HL-60/S4 (cell line): ENCODE results near the gene UBR2.

Experiments used
- in situ Hi-C: fragments of 300-500 bp; cut with MboI; formaldehyde crosslinking; loops from 2 replicates; pipeline ENCODE4 v1.14.3; 2022; ENCODE audit warnings: low sequenced_read_pairs

Gene UBR2

DNA sequence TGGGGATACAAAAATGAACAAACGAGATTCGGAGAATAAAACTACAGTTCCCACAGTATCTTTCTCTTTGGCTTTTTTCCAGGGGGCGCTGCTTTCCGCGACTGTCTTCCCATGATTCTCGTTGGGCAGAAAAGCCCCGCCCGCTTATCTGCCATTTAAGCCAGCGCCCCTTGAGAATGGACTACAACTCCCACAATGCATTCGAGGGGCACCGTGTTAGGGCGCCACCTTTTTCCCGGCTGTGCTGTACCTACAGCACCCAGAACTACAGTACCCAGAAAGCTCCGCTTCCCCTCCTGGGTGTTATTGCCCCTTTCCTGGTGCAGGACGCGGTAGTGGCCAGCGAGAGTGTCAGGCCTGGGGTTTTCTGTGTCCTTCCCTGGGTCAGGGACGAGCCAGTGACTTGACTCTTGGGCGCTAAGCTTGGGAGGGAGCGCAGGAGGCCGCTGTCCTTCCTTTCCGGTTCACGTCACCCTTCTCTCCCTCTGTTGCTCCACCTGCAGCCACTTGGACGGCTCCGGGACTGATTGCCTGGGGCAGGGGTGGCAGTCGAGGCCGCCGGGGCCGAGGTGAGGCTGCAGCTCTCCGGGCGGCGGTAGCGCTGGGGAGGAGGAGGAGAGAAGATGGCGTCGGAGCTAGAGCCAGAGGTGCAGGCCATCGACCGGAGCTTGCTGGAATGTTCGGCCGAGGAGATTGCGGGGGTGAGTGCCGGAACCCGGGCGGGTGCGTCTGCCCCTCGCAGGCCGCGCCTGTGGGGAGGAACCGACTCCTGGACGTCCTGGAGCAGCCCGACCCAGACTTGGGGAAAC is at the start of gene UBR2:
Gene UBR2, plus strand, starts transcription at position 333 of the 809 bp plus-strand sequence. Its CDS starts 291 bp downstream, at position 624.
- in situ Hi-C loops: no loop called here

DNA sequence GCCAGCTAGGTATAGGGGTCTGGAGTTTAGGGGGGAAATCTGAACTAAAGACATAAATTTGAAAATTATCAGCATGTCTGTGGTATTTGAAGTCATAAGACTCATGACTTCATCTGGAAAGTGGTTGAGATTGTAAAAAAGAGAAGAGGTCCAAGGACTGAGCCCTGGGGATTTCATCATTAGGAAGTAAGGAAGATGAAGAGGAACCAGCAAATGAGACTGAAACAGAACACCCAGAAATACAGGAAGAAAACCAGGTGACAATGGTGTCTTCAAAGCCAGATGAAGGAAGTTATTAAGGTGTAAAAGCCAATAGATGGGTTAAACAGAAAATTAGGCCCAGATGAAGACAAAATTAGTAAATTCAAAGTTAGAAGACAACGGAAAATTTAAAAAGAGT is 49.1 kb upstream of the UBR2 start:
- in situ Hi-C loops: no loop called here

DNA sequence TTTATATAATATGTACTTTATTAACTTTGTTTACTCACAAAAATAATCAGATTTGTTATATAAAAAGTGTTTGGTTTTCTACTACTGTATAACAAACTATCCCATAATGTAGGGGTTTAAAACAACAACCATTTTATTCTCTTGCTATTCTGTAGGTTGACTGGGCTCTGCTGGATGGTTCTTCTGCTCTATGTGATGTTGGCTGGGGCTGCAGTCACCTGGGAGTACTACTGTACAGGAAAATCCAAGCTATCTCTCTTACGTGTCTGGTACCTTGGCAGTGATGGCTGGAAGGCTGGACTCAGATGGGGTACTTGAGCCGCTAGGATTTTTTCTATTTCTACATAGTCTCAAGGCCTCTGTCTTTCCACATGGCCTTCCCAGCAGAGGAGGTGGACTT is 44.0 kb upstream of the UBR2 start:
- in situ Hi-C loops: no loop called here

DNA sequence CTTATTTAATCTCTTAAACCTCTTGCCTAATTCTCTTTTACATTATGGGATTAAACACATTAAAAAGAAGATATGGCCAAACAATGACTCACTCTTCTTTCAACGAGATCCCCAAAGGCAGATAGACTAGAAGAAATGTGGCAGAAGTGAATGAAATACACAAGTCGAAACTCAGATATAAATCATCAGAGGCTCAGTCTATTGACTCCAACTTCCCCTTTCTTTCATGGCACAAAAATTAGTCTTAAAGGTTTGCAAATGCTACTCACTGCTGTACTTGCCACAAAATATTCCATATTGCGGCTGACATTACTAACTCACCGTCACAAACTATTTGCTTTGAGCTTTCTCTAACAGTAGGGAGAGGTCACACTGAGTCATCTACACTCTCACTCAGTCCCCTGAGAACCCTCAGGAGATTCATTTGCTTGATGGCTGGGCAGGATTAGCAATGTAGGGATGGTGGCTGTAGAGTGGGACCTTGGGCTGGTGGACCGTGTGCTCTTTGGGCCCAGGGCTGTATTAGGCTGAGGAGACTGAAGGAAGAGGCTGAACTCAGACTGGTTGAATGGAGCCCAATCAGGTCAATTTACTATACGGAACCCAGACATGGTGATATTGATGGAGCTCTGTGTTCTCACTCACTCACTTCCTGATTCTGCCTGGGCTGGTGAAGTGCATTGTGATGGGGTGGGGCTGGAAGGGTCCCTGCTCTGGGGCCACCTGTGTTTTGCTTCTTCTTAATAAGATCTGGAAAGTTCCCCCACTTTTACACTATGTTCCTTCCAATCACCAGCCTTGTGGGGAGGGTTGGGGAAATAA is 42.8 kb upstream of the UBR2 start:
- in situ Hi-C loops: no loop called here

DNA sequence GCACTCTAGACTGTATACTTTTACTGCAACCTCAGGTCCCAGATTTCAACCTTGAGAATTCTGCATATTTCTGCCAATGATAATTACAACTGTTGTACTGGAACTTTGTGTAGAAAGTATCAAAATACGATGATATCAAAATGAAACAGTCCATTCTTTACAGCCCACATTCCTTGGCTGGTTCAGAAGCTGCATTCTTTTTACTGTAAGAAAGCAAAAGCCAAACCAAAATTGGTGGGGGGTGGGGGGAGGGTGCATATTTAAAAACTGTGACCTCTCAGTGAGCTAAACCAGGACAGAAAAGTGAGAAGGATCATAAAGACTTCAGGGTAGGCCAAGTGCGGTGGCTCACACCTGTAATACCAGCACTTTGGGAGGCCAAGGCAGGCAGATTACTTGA is 41.8 kb upstream of the UBR2 start:
- in situ Hi-C loops: no loop called here

DNA sequence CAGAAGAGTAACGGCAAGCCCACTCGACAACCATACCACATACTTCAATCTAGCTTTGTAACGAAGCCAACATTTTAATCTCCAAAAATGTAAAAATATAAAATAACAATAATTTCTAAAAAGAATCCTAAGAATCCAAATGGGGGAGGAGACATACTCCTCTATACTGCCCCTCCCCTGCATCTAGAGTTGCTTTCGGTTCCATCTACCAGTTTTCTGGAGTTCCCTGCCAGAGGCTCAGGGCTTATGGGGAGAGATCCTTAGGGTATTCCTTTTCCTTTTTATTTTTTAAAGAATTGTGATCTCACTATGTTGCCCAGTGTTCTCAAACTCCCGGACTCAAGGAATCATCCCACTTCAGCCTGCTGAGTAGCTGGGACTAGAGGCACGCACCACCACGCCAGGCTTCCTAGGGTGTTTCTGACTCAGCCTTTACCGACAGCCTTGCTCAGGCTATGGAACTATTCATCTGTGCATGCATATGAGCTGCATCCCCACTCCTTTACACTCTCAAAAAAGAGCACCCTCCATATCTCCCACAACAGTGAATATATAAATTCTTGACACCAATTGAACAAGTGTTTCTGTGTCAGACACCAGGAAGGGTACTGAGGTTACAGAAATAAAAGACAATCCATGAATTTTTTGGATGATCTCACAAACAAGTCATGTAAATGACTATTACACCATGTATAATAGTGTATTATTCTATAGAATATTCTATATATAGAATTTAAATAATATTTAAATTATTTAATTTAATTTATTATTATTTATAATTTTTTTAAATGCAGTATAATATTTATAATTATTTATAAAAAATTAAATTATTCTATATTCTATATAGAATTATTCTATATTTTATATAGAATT is 40.7 kb upstream of the UBR2 start:
- in situ Hi-C loops: no loop called here

DNA sequence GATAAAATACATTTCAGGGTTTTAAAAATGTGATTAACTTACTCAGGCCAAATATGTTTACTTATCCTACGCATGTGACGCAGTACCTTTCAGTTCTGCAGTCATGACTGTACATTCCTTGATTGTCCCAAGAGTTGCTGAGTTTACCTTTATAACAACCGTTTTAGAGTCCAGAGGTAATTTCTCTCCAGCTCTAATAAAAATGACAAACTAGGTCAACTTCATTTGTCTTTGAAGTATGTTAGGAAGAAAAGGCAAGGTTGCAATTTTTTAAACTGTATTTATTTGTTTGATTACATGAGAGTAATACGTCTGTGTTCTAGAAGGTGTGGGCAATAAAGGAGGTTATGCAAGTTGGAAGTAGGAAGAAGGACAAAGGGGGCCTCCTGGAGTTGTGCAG is 38.6 kb upstream of the UBR2 start:
- in situ Hi-C loops: loop anchor here (25.0 kb wide), 1 partner anchor 263 kb away; no protein-coding TSS in a partner anchor

DNA sequence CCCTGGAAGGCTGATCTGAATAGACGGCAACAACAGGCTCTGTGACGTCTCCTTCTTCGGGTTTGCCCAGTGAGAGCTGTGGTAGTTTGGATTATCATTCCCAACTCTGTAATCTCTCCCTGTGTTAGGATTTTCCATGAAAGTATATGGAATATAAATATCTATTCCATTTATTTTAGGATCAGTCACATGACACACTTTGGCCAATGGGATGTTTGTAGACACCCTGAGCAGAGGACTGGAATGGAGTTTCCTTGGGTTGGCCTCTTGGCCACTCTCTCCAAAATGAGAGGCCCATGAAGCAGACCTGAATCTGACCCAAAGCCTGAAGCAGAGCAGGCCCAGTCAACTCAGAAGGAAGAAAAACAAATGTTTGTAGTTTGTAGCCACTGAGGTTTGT is 37.2 kb upstream of the UBR2 start:
- in situ Hi-C loops: loop anchor here (25.0 kb wide), 1 partner anchor 264 kb away; no protein-coding TSS in a partner anchor

DNA sequence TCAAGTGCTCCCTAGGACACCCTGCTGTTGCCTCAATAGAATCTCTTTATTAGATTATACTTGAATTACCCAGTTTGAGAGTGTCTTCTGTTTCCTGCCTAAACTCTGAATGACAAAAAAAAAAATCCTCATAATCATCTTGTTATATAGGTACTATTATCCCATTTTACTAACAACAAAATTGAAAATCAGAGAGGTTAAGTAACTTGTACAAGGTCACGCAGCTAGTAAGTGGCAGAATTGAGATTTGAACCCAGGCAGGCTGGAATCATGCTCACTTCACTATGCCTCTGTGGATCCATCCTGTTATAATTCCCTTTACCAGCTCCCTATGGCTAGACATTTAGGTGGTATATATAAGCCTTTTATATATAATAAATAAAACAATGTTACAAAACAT is 36.6 kb upstream of the UBR2 start:
- in situ Hi-C loops: loop anchor here (25.0 kb wide), 1 partner anchor 265 kb away; no protein-coding TSS in a partner anchor

DNA sequence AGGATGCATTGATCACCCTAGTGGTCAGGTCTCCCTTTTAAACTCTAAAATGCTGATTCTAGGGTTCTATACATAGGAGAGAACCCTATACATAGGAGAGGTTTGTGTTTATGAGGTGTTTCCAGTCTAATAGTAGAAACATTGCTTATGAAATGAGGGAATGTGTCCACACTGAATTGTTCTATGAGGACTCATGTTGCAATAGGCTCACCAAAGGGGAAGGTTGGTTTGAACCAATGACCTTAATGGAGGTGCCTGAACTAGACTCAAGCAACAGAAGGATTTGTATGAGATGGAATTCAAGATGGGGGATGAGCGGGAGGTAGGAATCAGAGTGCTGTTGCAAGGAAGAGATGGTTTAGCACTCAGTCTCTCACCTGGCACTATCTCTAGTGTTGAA is 33.5 kb upstream of the UBR2 start:
- in situ Hi-C loops: loop anchor here (25.0 kb wide), 1 partner anchor 268 kb away; no protein-coding TSS in a partner anchor

DNA sequence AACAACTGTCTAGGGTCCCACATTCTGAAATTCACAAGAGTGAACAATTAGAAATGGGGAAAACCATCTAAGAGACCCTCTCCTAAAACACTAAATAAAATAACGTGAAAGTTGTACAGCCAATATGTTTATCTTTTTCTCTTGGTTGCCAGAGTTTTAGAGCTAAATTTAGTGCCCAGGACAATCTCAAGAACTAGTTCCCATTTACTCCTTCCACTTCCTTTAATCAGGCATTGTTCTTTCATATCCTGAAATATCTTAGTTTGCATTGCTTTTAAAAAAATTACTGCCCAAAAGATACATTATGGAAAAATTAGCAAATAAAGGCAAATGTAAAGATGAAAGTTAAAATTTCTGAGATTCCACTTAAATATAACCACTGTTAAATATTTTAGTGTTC is 33.1 kb upstream of the UBR2 start:
- in situ Hi-C loops: loop anchor here (25.0 kb wide), 1 partner anchor 268 kb away; no protein-coding TSS in a partner anchor

DNA sequence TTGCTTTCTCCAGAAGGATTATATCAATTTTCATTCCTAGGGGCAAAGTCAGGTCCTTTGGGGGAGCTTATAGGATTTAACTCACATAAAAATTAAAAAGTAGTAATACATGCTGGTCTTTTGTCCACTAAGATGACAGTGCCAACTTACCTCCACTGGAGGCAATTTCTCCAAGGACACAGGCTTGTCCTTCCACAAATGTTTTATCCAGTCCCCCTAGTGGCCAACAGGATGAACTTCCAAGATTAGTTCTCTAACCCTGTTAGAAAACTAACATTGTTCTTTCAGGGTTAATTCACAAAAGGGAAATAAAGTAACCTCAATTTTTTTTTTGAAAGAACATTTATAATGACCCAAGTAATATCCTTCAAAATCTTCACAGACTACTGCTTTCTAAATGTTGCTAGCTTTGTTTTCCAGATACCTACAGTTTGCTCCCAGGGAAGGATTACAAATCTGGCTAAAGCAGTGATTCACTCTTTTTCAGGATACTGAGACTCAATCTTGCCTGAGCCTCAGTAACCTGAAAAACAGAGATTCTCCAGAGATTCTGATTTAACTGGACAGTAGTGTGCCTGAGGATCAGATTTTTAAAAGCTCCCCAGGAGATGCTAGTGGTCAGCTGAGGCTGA is 31.7 kb upstream of the UBR2 start:
- in situ Hi-C loops: loop anchor here (25.0 kb wide), 1 partner anchor 270 kb away; no protein-coding TSS in a partner anchor

DNA sequence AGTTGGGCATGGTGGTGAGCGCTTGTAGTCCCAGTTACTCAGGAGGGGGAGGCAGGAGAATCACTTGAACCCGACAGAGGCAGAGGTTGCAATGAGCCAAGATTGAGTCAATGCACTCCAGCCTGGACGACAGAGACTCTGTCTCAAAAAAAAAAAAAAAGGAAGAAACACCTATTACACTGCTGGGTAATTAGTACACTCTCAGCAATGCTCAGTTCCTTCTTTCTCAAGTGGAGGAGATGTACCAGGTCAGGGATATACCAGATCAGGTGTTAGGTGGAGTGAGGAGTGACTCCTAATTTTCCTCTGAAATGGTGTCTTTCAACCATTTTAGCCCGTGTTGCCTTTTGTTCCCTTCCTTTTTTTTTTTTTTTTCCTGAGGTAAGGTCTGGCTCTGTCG is 30.0 kb upstream of the UBR2 start:
- in situ Hi-C loops: loop anchor here (25.0 kb wide), 1 partner anchor 271 kb away; no protein-coding TSS in a partner anchor

DNA sequence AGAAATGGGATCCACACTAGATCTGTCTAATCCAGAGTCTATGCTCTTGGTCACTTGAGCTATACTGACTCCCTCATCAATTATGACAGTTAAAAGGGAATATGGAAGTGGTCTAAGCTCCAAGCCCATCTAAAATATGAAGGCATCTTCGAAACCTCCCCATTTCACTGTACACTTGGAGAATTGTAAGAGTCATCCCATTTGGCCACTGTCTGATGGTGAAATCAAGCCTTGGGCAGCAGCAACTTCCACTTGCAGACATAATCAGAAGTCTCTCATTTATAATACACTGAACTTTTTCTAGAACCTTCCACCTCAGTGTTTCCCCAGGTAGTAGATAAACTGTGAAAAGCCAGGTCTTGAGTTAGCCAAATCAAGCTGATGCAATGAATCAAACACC is 26.3 kb upstream of the UBR2 start:
- in situ Hi-C loops: loop anchor here (25.0 kb wide), 1 partner anchor 275 kb away; no protein-coding TSS in a partner anchor

DNA sequence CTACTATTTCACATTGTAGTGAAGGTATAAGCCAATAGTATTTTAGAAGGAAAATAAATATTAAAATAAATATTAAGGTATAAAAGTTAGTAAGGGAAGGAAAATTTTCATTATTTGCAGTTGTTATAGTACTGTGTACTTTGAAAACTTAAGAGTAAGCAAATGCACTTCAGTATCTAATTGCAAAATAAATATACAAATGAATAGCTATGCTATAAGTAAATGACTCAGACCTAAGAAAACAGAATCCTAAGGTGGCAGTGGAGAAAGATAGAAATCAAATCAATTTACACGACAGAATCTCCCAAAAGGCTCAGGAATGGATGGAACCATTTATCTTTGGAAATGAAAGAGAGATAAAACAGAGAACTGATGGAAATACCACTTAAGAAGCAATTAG is 24.7 kb upstream of the UBR2 start:
- in situ Hi-C loops: loop anchor here (25.0 kb wide), 1 partner anchor 277 kb away; no protein-coding TSS in a partner anchor

DNA sequence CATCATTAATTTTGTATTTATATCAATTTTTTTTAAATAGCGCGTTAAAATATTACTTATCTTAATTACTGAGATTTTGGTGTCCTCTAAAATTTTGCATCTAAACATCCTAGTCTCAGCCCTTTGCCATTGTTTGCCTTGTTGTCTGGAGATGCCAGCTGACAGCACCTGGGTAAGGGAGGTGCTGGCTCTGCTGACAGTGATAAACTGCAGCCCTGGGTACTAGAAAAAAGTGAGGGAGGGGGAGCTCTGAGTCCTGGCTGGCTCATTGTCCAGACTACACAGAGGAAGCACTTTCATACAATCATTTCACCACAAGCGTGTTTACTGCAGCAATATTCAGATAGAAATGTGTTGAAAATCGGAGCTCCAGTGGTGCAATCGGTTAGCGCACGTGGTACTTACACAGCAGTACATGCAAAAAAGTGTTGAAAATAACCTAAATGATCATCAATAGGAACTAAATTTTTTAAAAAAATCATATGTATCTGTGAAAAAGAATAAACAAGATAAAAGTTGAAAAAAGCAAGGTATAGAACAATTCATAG is 18.5 kb upstream of the UBR2 start:
- in situ Hi-C loops: loop anchor here (25.0 kb wide), 1 partner anchor 283 kb away; no protein-coding TSS in a partner anchor

DNA sequence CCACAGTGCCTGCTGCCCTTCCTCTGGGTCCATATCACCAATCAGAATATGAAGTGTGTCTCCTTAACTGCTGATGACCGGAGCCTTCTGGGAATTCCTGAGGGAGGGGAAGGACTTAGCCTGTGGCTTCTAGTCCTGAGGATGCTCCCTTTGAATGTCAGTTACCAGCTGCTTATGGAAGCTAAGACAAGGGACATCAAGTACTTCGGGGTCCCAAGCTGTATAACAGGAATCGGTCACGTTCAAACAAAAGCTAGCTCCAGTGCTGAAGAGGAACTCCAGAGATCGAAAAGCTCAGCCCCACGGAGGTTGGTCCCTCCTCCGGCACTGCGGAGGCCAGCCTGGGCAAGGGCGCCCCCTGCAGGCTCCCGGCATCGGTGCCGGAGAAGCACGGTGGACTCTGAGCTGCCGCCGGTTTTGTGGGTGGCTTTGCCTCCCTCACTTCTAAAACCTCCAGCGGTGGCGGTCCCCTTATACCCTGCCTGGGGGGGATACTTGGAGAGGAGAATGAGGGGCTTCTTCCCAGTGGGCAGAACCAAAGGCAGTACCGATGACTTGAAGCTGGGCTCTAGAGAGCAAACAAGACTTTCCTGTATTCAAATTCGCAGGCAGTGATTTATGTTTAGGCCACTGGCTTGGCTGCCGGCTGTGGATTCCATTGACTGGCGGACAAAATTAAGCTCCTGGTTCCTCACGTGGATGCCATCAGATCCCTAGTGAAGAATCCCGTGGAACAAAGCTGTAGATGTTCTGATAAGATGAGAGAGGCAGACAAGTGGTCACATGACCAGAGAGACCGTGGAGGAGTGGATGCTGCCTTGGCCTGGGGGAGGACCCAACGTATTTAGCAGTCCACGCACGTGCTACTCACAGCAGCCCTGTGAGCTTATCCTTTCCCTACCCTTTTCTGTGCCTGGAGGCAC is 16.2 kb upstream of the UBR2 start:
- in situ Hi-C loops: loop anchor here (25.0 kb wide), 1 partner anchor 285 kb away; no protein-coding TSS in a partner anchor

DNA sequence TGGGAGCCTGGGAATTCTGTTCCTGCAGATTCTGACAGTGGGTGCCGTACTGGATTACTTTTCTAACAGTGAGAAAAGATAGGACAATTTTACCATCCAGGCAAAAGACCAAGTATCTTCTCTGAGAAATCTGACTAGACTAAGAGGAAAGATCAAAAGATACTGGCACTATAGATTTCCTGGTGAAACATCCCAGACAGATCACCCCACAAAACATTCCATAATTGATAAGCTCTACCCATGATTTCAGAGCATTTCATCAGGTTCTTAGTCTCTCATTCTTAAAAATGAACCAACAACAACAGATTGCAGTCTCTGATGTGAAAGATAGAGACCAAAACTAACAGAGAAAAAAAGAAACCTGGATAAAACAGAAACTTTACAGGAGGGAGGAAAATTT is 13.6 kb upstream of the UBR2 start:
- in situ Hi-C loops: no loop called here

DNA sequence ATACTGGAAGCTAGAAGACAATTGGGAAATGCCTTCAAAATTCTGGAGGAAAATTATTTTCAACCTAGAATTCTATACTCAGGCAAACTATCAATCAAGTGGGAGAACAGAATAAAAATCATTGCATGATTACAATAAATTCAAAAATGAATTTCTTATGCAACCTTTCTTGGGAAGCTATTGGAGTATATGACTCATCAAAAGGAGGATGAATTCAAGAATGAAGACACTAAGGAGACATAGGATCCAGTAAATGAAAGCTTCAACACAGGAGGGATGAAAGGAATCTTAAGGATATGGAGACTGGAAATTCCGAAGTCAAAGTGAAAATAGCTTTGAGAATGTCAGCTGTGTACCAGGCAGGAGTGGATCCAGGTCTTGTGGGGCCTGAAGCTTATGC is 12.6 kb upstream of the UBR2 start:
- in situ Hi-C loops: no loop called here
